Muscle layer of duodenum (tissue), 2 donors: ENCODE data around the gene APBA3.

Experiments
- H3K27ac ChIP-seq: one replicate; pipeline ENCODE4 v1.7.0; 2013; ENCODE audit warnings: mild to moderate bottlenecking, low read length
- H3K27me3 ChIP-seq: one replicate; pipeline ENCODE4 v1.7.0; 2013; ENCODE audit warnings: low read depth, mild to moderate bottlenecking, control low read depth, low read length
- H3K36me3 ChIP-seq, 2 donors: one replicate each; pipeline ENCODE4 v1.7.0; 2013; ENCODE audit warnings: low read length in 2 of 2, control low read depth in 1 of 2, mild to moderate bottlenecking in 1 of 2; ENCODE audit not compliant: insufficient read depth in 2 of 2, control insufficient read depth in 1 of 2
- H3K4me1 ChIP-seq, 2 donors: one replicate each; pipeline ENCODE4 v1.7.0; 2013; ENCODE audit warnings: low read length in 2 of 2, mild to moderate bottlenecking in 2 of 2, control low read depth in 1 of 2, moderate library complexity in 1 of 2; ENCODE audit not compliant: insufficient read depth in 2 of 2, control insufficient read depth in 1 of 2
- H3K4me3 ChIP-seq, 2 donors: one replicate each; pipeline ENCODE4 v1.7.0; 2013; ENCODE audit warnings: low read length in 2 of 2, low read depth in 1 of 2, mild to moderate bottlenecking in 1 of 2
- H3K9me3 ChIP-seq, 2 donors: one replicate each; pipeline ENCODE4 v1.7.0; 2013; ENCODE audit warnings: low read length in 2 of 2, control low read depth in 1 of 2, mild to moderate bottlenecking in 1 of 2; ENCODE audit not compliant: control insufficient read depth in 1 of 2
- donor health status: healthy.

Gene APBA3

DNA sequence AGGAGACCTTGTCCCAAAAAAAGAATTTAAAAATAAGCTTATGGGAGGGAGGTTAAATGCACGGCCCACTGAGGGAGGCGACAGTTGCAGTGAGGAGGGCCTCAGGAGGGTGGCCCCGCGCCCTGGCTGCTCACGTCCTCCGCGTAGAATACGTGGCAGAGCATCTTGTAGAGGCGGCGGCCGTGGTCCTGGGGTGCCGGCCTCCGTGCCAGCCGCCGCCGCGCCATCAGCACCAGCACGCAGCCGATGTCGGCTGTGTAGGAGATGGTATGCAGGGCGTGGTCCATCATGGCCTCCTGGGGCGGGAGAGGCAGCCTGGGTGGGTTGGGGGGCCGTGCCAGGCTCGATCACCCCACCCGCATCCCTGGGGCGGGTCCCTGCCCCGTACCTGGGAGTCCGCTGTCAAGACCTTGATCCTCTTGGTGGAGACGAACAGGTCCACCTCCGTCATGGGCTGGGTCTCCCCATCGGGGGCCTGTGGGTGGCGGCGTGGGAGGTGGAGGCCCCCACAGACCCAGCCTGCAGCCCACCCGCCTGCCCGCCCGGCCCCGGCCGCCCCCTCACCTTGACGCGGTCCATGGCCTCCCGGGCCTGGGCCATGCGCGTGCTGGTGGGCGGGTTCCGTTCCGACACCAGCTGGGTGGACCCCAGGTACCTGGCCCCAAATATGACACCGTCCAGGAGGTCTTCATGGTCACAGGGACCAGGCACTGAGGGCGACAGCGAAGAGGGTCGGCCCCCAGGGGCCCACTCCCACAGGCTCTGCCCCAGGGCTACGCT, 7.7 kb downstream of the APBA3 start:
- Histone ChIP-seq H3K27me3 (no peaks in the 10 kb centered on the region), H3K36me3 (peaks cover 16 to 62% of the 10 kb centered on the region in 2 donors), H3K27ac (no peak overlapping the region)

DNA sequence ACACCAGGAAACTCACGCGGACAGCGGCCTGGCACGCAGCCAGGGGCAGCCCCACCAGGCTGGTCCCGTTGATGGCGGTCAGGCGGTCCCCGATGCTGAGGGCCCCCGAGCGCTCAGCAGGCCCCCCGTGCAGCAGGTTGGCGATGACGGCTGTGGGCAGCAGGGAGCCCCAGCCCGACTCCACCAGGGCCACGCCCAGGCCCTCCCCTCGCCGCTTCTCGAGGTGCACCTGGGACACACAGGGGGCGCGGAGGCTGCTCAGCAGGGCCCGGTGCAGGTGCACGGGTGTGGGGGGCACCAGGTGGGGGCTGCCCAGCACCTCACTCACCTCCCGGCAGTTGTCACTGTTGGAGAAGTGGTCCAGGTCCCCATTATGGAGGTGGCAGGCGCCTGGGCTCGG, 9.0 kb downstream of the APBA3 start:
- H3K4me3 ChIP-seq = no peak overlapping the region
- H3K27me3 ChIP-seq = no peaks in the 10 kb centered on the region
- peaks cover 16 to 52% of the 10 kb centered on the region in 2 donors for H3K36me3 ChIP-seq
- H3K4me1 ChIP-seq = peaks cover 0 to 3% of the 10 kb centered on the region in 2 donors
- H3K9me3 ChIP-seq = no peaks in the 10 kb centered on the region
- H3K27ac ChIP-seq = no peak overlapping the region

More for the DNA sequence above, 7.7 kb downstream of the APBA3 start:
- Histone ChIP-seq H3K4me1 (peaks cover 0 to 6% of the 10 kb centered on the region in 2 donors), H3K9me3 (no peaks in the 10 kb centered on the region), H3K4me3 (no peak overlapping the region)

DNA sequence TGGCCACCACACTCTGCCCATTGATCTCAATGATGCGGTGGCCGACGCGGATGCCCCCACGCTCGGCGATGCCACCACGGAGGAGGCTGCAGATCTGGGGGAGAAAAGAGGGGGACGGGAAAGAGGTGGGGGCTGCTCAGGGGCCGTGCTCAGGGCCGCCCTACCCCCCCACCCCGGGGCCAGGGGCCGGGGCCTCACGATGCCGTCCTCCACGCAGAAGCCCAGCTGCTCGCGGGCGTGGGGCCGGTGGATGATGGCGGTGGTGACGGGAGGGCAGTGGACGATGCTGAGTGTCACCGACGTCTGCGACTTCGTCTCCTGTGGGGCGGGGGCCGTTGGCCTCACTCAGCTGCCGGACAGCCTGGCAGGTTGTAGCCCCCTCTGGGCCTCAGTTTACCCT, 10.3 kb downstream of the APBA3 start:
- no peaks in the 10 kb centered on the region for H3K27me3 ChIP-seq
- H3K36me3 ChIP-seq = peaks cover 14 to 46% of the 10 kb centered on the region in 2 donors
- H3K4me1 ChIP-seq = no peaks in the 10 kb centered on the region
- H3K4me3 ChIP-seq = no peak overlapping the region
- H3K27ac ChIP-seq = no peak overlapping the region
- no peaks in the 10 kb centered on the region for H3K9me3 ChIP-seq

DNA sequence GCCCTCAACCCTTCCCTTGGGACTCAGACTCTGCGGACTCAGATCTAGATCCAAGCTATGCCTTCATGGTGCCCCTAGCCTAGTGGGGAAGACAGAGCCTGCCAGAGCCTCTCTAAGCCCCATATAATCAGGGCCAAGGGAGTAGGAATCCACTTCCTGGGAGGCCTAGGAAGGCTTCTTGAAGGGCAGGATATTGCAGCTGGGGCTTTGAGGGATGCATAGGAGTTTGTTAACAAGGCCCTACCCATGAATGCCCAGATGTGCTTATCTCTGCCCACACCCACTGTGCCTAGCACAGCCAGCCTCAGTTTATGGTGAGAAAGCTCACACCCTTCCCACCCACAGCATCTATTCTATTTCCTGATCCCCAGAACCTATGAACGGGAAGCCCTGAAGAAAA, 11.3 kb downstream of the APBA3 start:
- H3K4me3 ChIP-seq = no peak overlapping the region
- H3K4me1 ChIP-seq = no peaks in the 10 kb centered on the region
- H3K27me3 ChIP-seq = no peaks in the 10 kb centered on the region
- no peaks in the 10 kb centered on the region for H3K9me3 ChIP-seq
- H3K36me3 ChIP-seq = peaks cover 14 to 46% of the 10 kb centered on the region in 2 donors
- H3K27ac ChIP-seq = no peak overlapping the region

DNA sequence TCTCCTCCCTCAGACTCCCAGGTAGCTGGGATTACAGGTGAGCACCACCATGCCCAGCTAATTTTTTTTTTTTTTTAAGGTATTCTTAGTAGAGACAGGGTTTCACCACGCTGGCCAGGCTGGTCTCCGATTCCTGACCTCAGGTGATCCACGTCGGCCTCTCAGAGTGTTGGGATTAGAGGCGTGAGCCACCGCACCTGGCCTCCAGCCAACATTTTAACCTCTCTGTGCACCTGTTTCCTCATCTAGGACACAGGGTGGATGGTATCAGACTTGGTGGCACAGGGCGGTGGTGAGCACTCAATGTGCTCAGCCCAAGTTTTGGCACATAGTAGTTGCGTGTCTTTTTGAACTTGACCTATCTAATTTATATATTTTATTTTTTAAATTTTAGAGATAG, 12.5 kb downstream of the APBA3 start:
- Histone ChIP-seq H3K9me3 (no peaks in the 10 kb centered on the region), H3K36me3 (peaks cover 14 to 41% of the 10 kb centered on the region in 2 donors), H3K27ac (no peak overlapping the region), H3K4me3 (no peak overlapping the region), H3K4me1 (no peaks in the 10 kb centered on the region), H3K27me3 (no peaks in the 10 kb centered on the region)

DNA sequence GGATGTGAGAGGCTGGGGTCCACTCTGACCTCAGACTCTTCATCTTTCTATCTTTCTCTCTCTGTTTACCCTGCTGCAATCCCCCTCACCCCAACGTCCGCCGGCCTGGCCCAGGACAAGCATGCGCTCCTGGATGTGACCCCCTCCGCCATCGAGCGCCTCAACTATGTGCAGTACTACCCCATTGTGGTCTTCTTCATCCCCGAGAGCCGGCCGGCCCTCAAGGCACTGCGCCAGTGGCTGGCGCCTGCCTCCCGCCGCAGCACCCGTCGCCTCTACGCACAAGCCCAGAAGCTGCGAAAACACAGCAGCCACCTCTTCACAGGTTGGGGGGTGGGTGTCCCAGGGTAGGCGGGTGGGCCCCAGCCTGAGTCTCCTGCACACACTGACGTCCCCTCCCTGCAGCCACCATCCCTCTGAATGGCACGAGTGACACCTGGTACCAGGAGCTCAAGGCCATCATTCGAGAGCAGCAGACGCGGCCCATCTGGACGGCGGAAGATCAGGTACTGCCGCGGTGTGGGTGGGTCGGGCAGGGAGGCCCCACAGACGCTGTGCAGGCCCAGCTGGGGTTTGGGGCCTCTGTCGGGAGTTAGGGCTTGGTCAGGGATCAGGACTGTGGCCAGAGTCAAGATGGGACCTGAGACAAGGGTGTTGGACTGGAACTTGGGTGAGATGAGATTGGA, 15.0 kb downstream of the APBA3 start:
- no peak overlapping the region for H3K4me3 ChIP-seq
- H3K27ac ChIP-seq = no peak overlapping the region
- H3K4me1 ChIP-seq = no peaks in the 10 kb centered on the region
- H3K36me3 ChIP-seq = peaks cover 14 to 22% of the 10 kb centered on the region in 2 donors
- H3K27me3 ChIP-seq = no peaks in the 10 kb centered on the region
- peaks cover 0 to 4% of the 10 kb centered on the region in 2 donors for H3K9me3 ChIP-seq

DNA sequence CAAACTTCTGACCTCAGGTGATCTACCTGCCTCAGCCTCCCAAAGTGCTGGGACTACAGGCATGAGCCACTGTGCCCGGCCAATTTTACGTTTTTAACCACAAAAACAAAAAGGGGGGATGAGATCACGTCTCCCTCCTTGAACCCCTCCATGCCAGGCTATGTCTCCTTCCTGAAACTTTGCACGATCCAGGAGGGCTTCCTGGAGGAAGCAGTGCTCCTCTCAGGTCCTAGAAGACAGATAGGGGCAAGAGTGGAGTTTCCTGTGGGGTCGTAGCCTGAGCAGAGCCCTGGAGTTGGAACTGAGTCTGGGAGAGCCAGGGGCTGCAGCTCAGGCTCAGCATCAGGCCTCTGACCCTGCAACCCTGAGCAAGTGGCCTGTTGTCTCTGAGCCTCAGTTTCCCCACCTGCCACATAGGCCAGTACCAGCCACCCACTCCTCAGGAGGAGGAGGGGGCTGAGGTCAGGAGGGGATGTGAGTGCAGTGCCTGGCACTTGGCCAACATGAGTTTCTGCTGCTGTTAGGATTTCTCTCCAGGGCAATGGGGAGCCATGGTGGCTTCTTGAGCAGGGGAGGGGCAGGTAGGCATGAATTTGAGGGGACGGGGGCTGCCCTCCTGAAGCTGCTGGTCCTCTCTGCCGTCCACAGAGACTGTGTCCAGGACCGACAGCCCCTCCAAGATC, 16.0 kb downstream of the APBA3 start:
- Histone ChIP-seq H3K4me1 (no peaks in the 10 kb centered on the region), H3K27me3 (no peaks in the 10 kb centered on the region), H3K27ac (no peak overlapping the region), H3K9me3 (peaks cover 0 to 4% of the 10 kb centered on the region in 2 donors), H3K36me3 (peaks cover 9 to 12% of the 10 kb centered on the region in 2 donors), H3K4me3 (no peak overlapping the region)

DNA sequence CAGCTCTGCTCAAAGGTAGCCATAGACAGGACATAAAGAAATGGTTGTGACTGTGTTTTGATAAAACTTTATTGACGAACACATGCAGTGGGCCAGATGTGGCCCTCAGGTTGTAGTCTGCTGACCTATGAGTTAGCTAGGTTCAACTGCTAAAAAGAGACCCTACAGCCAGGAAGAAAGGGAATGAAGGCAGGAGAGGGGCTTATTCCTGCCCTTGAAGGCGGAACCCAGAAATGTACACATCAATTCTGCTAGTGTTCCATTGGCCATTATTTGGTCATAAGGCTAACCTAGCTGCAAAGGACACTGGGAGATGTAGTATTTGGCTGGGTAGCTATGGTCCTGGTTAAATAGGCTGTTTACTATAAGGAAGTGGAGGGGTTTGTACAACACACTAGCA, 18.0 kb downstream of the APBA3 start:
- Histone ChIP-seq H3K4me1 (no peaks in the 10 kb centered on the region), H3K27me3 (no peaks in the 10 kb centered on the region), H3K4me3 (no peak overlapping the region), H3K9me3 (peaks cover 0 to 4% of the 10 kb centered on the region in 2 donors), H3K36me3 (no peaks in the 10 kb centered on the region), H3K27ac (no peak overlapping the region)

DNA sequence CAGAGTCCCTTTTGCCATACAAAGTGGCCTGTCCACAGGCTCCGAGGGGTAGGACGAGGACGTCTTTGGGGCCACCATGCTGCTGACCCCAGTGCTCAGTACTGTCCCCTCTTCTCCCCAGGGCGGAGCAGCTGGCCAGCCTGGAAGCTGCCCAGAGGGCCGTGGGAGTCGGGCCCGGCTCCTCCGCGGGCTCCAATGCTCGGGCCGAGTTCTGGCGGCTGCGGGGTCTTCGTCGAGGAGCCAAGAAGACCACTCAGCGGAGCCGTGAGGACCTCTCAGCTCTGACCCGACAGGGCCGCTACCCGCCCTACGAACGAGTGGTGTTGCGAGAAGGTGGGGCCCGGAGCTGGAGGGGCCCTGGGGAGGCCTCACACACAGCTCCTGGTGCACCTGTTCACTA, 21.1 kb downstream of the APBA3 start:
- H3K36me3 ChIP-seq = no peaks in the 10 kb centered on the region
- H3K27ac ChIP-seq = no peak overlapping the region
- no peaks in the 10 kb centered on the region for H3K4me1 ChIP-seq
- peaks cover 0 to 4% of the 10 kb centered on the region in 2 donors for H3K9me3 ChIP-seq
- H3K27me3 ChIP-seq = no peaks in the 10 kb centered on the region
- no peak overlapping the region for H3K4me3 ChIP-seq

DNA sequence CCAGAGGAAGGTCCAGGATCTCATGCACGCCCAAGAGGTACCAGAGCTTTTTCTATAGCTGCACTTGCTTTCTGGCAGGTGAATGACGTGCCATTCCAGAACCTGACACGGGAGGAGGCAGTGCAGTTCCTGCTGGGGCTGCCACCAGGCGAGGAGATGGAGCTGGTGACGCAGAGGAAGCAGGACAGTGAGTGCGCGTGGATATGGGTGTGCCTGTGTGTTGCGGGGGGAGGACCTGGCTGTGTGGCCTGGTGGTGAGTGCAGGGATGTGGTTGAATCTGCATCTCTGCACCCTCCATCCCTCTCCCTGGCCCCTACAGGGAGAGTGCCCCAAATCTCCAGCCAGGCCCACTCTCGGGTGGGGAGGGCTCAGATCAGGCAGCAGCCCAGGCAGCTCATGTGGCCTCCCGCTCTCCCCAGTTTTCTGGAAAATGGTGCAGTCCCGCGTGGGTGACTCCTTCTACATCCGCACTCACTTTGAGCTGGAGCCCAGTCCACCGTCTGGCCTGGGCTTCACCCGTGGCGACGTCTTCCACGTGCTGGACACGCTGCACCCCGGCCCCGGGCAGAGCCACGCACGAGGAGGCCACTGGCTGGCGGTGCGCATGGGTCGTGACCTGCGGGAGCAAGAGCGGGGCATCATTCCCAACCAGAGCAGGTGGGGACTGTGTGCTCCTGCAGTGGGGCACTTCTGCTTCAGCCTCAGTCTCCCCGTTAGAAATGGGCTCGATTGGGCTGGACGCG, 22.8 kb downstream of the APBA3 start:
- H3K4me1 ChIP-seq = no peaks in the 10 kb centered on the region
- no peaks in the 10 kb centered on the region for H3K36me3 ChIP-seq
- no peak overlapping the region for H3K27ac ChIP-seq
- H3K4me3 ChIP-seq = no peak overlapping the region
- no peaks in the 10 kb centered on the region for H3K27me3 ChIP-seq
- peaks cover 0 to 4% of the 10 kb centered on the region in 2 donors for H3K9me3 ChIP-seq
